Measurements from ENCODE around the gene TMEM256.
A peak's percentile ranks its signal among the peaks of the same experiment; 100 is the strongest.

Gene TMEM256

DNA sequence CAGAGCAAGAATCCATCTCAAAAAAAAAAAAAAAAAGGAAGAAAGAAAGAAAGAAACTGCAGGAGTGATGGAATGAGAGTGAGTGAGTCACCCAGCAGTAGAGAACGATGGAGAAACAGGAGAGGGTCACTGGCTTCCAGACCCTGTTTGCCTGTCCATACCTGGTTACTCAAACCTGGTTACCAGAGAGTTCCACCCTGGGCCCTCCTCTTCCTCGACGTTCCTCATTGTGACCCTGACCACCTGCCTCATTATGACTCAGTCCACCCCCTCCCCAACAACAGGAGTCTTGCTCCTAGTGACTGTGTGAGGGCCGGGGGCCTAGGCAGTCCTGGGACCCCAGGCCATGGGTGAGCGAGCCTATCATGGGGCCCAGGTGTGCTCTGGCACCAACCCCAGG lies 24.7 kb upstream of the TMEM256 start, which contains the start of gene SPEM3:
Gene SPEM3 (plus strand): TSS at position 301 of the 400 bp plus-strand sequence. CDS start 46 bp downstream, at position 347.
- no peak for DNase-seq

DNA sequence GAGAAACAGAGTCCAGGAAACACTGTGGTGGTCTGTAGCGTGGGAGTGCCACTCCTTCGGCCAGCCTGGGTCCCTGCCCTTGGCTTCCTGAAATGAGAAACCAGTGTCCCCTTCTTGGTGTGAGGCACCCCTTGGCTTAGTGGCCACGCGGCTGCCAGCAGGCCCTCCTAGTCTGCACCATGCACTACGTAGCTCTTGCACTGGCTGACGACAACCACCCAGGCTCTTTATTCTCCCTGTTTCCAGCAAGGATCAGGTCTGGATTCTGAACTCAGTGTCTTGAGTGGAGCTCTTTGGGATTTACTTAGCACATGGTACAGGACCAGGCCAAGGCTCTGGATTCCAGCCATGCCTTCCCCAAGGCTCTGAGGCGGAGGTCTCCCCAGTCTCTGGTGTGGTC lies 23.7 kb upstream of the TMEM256 start:
- DNase-seq: no peak

- DNase-seq: no peak
Observed at GRCh38 chr17:7426896-7427489, 23.1 kb upstream of the TMEM256 start.

- DNase-seq: no peak
Observed at GRCh38 chr17:7426203-7426863, 22.4 kb upstream of the TMEM256 start.

DNA sequence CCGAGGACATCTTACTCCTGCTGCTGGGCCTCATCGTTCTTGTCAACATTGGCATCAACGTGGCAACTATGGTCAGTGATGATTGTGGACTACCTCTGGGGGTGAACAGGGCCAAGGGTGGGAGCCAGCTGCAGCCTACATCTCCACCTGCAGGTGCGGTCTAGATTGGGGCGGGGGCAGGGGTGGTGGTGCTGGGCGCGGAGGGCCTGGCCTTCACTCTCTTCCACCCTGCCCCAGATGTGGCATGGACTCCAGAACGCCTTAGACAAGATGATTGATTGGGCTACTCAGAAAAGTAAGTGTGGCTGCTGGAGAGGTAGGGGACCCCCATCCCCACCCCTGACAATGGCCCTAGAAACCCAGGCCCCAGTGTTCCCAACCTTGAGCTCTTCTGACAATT lies 21.9 kb upstream of the TMEM256 start:
- DNase-seq: no peak

DNA sequence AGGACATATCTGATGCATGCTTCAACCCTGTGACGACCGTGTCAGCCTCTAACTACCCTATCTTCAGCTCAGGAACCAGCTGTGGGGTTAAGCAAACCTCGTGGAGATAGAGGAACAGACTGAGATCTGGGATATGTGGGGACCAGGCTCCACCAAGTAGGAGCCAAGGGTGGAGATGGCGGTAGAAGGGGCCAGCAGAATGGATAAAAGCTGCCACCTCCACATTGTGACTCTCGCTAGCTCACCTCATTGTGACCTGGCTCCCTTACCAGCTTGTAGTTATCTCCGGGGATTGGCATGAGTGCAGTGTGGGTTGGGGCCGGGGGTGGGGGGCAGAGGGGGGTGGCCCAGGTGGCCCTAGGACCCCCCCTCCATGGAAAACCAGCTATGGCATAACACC lies 21.4 kb upstream of the TMEM256 start, which contains the start of gene SPEM2:
Gene SPEM2 (plus strand): TSS at position 301 of the 400 bp plus-strand sequence. CDS start 73 bp downstream, at position 374.
- DNase-seq: no peak

GRCh38 chr17:7423679-7424078 lies 19.8 kb upstream of the TMEM256 start:
- DNase-seq: no peak

DNA sequence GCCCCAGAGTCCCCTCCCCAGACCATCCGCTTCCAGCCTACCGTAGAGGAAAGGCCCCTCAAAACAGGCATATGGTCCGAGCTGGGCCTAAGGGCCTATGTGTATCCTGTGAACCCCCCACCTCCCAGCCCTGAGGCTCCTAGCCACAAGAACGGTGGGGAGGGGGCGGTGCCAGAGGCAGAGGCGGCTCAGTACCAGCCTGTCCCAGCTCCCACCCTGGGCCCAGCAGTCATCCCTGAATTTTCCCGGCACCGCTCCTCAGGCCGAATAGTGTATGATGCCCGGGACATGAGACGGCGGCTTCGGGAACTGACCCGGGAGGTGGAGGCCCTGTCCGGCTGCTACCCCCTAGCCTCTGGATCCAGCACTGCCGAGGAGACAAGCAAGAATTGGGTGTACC lies 17.3 kb upstream of the TMEM256 start:
- DNase-seq: no peak

- DNase-seq: no peak
Observed at GRCh38 chr17:7419819-7420610, 16.1 kb upstream of the TMEM256 start, which contains the start of gene SPEM1. Gene SPEM1 (plus strand): TSS chr17:7420324. CDS start chr17:7420385, 61 bp downstream.

DNA sequence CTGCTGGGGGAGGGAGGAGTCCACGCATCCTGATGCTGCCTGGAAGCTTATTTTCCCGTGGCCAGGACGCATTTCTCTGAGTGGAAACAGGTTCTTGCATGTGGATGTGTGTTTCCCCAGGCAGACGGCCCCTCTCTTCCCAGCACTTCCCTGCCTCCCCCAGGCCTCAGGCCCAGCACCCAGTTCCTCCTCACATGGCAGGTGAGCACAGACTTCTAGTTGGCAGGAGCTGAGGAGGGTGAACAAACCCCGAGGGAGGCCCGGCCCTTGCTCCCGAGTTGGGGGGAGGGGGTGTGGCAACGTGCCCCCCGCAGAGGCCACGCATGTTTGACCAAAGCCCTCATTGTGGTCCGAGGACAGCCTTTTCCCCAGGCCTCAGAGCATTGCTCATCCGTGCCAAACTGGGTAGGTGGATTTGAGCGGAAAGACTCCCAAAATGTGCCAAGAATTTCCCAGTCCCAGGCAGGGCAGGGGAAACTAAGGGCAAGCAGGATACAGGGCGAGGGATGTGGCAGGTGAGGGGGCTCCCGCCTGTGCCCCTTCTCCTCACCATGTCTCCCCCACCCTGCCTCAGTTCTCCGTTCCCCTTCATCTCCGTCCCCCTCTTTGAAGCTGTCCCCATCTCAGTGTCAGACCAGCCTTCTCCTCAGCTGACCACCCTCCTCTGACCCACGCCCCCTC lies 14.7 kb upstream of the TMEM256 start:
- DNase-seq: no peak

- no peak for DNase-seq
Observed at GRCh38 chr17:7417056-7417655, 13.3 kb upstream of the TMEM256 start.

DNA sequence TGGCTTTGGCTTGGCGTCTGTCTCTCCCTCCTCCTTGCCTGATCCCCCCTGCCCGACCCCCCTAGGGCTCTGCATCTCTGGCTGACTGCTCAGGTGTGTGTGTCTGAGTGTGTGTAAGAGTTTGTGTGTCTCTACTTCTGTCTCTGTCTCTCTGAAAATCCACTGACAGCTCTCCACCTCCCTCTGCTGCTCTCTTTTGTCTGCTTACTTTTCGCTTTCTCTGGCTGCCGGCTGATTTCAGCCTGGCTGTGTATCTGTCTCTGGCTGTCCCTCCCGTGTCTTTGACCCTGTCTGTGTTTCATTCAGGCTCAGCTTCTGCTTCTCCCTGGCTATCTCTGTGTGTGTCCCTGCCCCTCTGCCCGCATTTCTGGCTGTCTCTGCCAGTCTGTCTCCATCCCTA lies 12.4 kb upstream of the TMEM256 start:
- DNase-seq: no peak

- no peak for DNase-seq
Observed at GRCh38 chr17:7415784-7416183, 11.9 kb upstream of the TMEM256 start.

DNA sequence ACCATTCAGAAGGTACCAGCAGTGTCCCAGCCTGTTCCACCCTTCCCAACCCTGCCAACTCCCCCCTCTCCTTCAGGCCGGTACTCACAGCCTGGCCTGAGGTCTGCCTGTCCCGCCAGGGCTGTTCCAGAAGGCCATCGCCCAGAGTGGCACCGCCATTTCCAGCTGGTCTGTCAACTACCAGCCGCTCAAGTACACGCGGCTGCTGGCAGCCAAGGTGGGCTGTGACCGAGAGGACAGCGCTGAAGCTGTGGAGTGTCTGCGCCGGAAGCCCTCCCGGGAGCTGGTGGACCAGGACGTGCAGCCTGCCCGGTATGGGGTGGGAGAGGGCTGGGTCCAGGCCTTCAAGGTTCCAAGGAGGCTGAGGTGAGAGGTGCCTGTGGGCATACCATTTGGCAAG lies 10.9 kb upstream of the TMEM256 start:
- DNase-seq: no peak

GRCh38 chr17:7413346-7413985 lies 9.6 kb upstream of the TMEM256 start:
- no peak for DNase-seq

GRCh38 chr17:7411427-7411750 lies 7.5 kb upstream of the TMEM256 start:
- DNase-seq: no peak

DNA sequence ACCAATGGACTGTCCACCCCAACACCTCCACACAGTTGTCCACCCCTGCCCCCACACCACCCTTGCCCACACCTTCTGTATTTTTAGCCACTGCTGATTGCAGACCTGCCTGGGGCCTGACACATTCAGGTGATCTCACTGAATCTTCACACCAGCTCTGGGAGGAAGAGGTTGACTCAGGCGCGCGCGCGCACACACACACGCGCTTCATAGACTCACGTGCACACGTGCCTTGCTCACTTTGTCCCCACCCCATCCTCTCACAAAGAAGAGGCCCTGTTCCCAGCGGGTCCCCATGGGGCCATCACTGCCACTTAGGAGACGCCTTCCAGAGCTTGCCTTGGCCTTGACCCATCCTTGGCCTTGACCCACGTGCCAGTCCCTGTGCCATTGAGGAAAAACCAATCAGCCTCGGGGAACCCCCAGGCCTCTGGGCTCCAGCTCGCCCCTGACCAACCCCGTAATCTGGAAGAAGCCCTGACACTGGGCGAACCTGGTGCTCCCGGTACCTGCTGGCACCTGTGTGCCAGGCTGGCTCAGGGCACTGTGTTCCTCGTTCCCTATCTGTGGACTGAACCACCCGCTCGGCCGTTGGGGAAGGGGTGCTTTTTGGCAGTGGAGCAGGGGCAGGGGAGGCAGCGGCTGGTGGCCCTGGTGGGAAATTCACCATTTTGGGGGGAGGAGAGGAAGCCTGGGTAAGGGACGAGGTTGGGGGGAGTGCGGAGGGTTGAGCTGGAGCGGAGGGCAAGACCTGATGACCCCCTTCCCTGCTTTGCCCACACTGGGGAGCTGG lies 6.9 kb upstream of the TMEM256 start:
- no peak for DNase-seq

GRCh38 chr17:7409716-7410115 lies 5.8 kb upstream of the TMEM256 start:
- no peak for DNase-seq

- DNase-seq: no peak
Observed at GRCh38 chr17:7408863-7409262, 5.0 kb upstream of the TMEM256 start.

GRCh38 chr17:7408252-7408727 lies 4.4 kb upstream of the TMEM256 start:
- peak; percentile 22 for DNase-seq

DNA sequence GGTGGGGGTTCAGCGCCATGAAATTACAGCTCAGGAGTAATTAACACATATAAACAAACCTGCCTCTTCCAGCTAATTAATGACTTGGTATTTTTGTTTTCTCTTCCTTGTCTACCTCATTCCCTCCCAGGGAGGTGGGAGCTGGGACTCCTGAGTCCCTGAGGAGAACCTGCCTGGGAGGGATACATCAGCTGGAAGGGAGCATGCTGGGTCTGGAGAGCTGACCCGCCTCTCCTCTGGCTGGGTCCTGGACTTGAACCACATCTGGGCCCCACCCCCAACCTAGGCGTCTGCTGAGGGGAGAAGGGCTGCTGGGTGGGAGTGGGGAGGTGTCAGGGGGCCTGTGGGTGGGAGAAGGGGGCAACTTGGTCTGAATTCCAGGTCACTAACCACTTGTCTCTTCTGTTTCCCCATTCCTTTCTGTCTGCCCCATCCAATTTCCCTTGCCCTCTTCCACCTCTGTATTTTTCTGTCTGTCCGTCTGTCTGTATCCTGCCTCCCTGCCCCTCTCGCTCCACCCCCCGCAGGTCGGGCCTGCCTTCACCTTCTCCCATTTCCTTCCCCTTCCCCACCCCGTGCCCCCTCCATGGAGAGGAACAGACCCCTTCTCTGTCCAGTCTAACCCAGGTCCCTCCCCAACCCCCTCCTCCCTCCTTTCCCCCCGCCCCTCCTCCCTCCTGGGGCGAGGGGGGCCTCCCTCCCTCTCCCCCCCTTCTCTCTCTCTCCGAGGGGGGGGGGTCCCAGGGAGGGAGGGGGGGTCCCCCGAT lies 3.8 kb upstream of the TMEM256 start, which contains the start of gene NLGN2:
Gene NLGN2 (plus strand): TSS at position 361 of the 767 bp plus-strand sequence. CDS start 411 bp downstream, outside the sequence.
- DNase-seq: no peak
